Measurements from ENCODE around the gene C1orf87. TPM values are rescaled to one million over a fixed set of nuclear protein-coding genes. Genes with fewer than 3 reads are reported as not detected.

The C1orf87 gene
- total RNA-seq, 2 experiments from 2014 or later = not detected

- DNase-seq = no peak
- CTCF ChIA-PET = no interaction called here
- POLR2A ChIA-PET = no interaction called here
- Mint-ChIP-seq H3K9me3 (no peaks in the 10 kb centered on the region), H3K4me3 (no peak overlapping the region), H3K36me3 (no peaks in the 10 kb centered on the region), H3K27me3 (no peaks in the 10 kb centered on the region), H3K27ac (no peak overlapping the region), H3K4me1 (ENCODE audit: low read depth) (no peaks in the 10 kb centered on the region)
- intact Hi-C loops (cut with micrococcal nuclease) = no loop called here
These were observed 17.1 kb upstream of the C1orf87 start for GRCh38 chr1:60090655-60091054.

- ChIA-PET POLR2A (no interaction called here), CTCF (no interaction called here)
- Mint-ChIP-seq H3K27ac (no peak overlapping the region), H3K4me1 (ENCODE audit: low read depth) (no peaks in the 10 kb centered on the region), H3K36me3 (no peaks in the 10 kb centered on the region), H3K9me3 (no peaks in the 10 kb centered on the region), H3K27me3 (no peaks in the 10 kb centered on the region), H3K4me3 (no peak overlapping the region)
- DNase-seq = no peak
- intact Hi-C loops (cut with micrococcal nuclease) = no loop called here
These were observed 15.1 kb upstream of the C1orf87 start for GRCh38 chr1:60088620-60089155.

- Mint-ChIP-seq H3K36me3 (no peaks in the 10 kb centered on the region), H3K9me3 (no peaks in the 10 kb centered on the region), H3K4me1 (ENCODE audit: low read depth) (no peaks in the 10 kb centered on the region), H3K4me3 (no peak overlapping the region), H3K27ac (no peak overlapping the region), H3K27me3 (no peaks in the 10 kb centered on the region)
- ChIA-PET POLR2A (no interaction called here), CTCF (no interaction called here)
- DNase-seq = no peak
- intact Hi-C loops (cut with micrococcal nuclease) = no loop called here
These were observed 14.1 kb upstream of the C1orf87 start for GRCh38 chr1:60087681-60088080.

GRCh38 chr1:60078182-60078581 is 4.6 kb upstream of the C1orf87 start:
- Mint-ChIP-seq H3K4me3 (no peak overlapping the region), H3K27ac (no peak overlapping the region), H3K9me3 (no peaks in the 10 kb centered on the region), H3K27me3 (peaks cover 22% of the 10 kb centered on the region), H3K36me3 (no peaks in the 10 kb centered on the region), H3K4me1 (ENCODE audit: low read depth) (no peaks in the 10 kb centered on the region)
- ChIA-PET POLR2A (no interaction called here), CTCF (no interaction called here)
- no peak for DNase-seq
- intact Hi-C loops (cut with micrococcal nuclease) = no loop called here

GRCh38 chr1:60071296-60071695 is 2.3 kb downstream of the C1orf87 start:
- POLR2A ChIA-PET = no interaction called here
- no peaks in the 10 kb centered on the region for H3K36me3 Mint-ChIP-seq
- H3K27ac Mint-ChIP-seq = no peak overlapping the region
- peaks cover 26% of the 10 kb centered on the region for H3K27me3 Mint-ChIP-seq
- no peak overlapping the region for H3K4me3 Mint-ChIP-seq
- no peak for DNase-seq
- no peaks in the 10 kb centered on the region for H3K4me1 Mint-ChIP-seq (ENCODE audit: low read depth)
- CTCF ChIA-PET = no interaction called here
- no peaks in the 10 kb centered on the region for H3K9me3 Mint-ChIP-seq
- intact Hi-C loops (cut with micrococcal nuclease) = no loop called here

- Mint-ChIP-seq H3K27ac (no peak overlapping the region), H3K27me3 (peaks cover 17% of the 10 kb centered on the region), H3K9me3 (no peaks in the 10 kb centered on the region), H3K4me3 (no peak overlapping the region), H3K36me3 (no peaks in the 10 kb centered on the region), H3K4me1 (ENCODE audit: low read depth) (no peaks in the 10 kb centered on the region)
- DNase-seq = no peak
- ChIA-PET CTCF (no interaction called here), POLR2A (no interaction called here)
- intact Hi-C loops (cut with micrococcal nuclease) = no loop called here
These were observed 3.9 kb downstream of the C1orf87 start for GRCh38 chr1:60069691-60070090.

GRCh38 chr1:60068393-60069045 is 5.1 kb downstream of the C1orf87 start:
- H3K9me3 Mint-ChIP-seq = no peaks in the 10 kb centered on the region
- DNase-seq = no peak
- H3K4me3 Mint-ChIP-seq = no peak overlapping the region
- peaks cover 13% of the 10 kb centered on the region for H3K27me3 Mint-ChIP-seq
- intact Hi-C loops (cut with micrococcal nuclease) = no loop called here
- H3K27ac Mint-ChIP-seq = no peak overlapping the region
- H3K4me1 Mint-ChIP-seq (ENCODE audit: low read depth) = no peaks in the 10 kb centered on the region
- CTCF ChIA-PET = no interaction called here
- no peaks in the 10 kb centered on the region for H3K36me3 Mint-ChIP-seq
- POLR2A ChIA-PET = no interaction called here

- Mint-ChIP-seq H3K4me3 (no peak overlapping the region), H3K27me3 (no peaks in the 10 kb centered on the region), H3K27ac (no peak overlapping the region), H3K36me3 (no peaks in the 10 kb centered on the region), H3K9me3 (no peaks in the 10 kb centered on the region), H3K4me1 (ENCODE audit: low read depth) (no peaks in the 10 kb centered on the region)
- intact Hi-C loops (cut with micrococcal nuclease) = no loop called here
- ChIA-PET POLR2A (no interaction called here), CTCF (no interaction called here)
- no peak for DNase-seq
These were observed 7.6 kb downstream of the C1orf87 start for GRCh38 chr1:60066001-60066400.

GRCh38 chr1:60065199-60065598 is 8.4 kb downstream of the C1orf87 start:
- Mint-ChIP-seq H3K4me3 (no peak overlapping the region), H3K4me1 (ENCODE audit: low read depth) (no peaks in the 10 kb centered on the region), H3K36me3 (no peaks in the 10 kb centered on the region), H3K27ac (no peak overlapping the region), H3K27me3 (no peaks in the 10 kb centered on the region), H3K9me3 (no peaks in the 10 kb centered on the region)
- CTCF ChIA-PET = no interaction called here
- POLR2A ChIA-PET = no interaction called here
- intact Hi-C loops (cut with micrococcal nuclease) = no loop called here
- no peak for DNase-seq

- DNase-seq = no peak
These were observed 10.0 kb downstream of the C1orf87 start for GRCh38 chr1:60063561-60063960.

GRCh38 chr1:60059468-60059867 is 14.1 kb downstream of the C1orf87 start:
- intact Hi-C loops (cut with micrococcal nuclease) = no loop called here
- Mint-ChIP-seq H3K27ac (no peak overlapping the region), H3K9me3 (no peaks in the 10 kb centered on the region), H3K4me1 (ENCODE audit: low read depth) (no peaks in the 10 kb centered on the region), H3K36me3 (no peaks in the 10 kb centered on the region), H3K4me3 (no peak overlapping the region), H3K27me3 (no peaks in the 10 kb centered on the region)
- ChIA-PET POLR2A (no interaction called here), CTCF (no interaction called here)
- DNase-seq = no peak

More at GRCh38 chr1:60063561-60063960, 10.0 kb downstream of the C1orf87 start:
- no peak overlapping the region for H3K27ac Mint-ChIP-seq
- H3K36me3 Mint-ChIP-seq = no peaks in the 10 kb centered on the region
- H3K4me3 Mint-ChIP-seq = no peak overlapping the region
- POLR2A ChIA-PET = no interaction called here
- H3K9me3 Mint-ChIP-seq = no peaks in the 10 kb centered on the region
- H3K4me1 Mint-ChIP-seq (ENCODE audit: low read depth) = no peaks in the 10 kb centered on the region
- no peaks in the 10 kb centered on the region for H3K27me3 Mint-ChIP-seq
- CTCF ChIA-PET = no interaction called here
- intact Hi-C loops (cut with micrococcal nuclease) = no loop called here

GRCh38 chr1:60055336-60055735 is 18.2 kb downstream of the C1orf87 start:
- no peaks in the 10 kb centered on the region for H3K4me1 Mint-ChIP-seq (ENCODE audit: low read depth)
- no peaks in the 10 kb centered on the region for H3K9me3 Mint-ChIP-seq
- H3K36me3 Mint-ChIP-seq = no peaks in the 10 kb centered on the region
- intact Hi-C loops (cut with micrococcal nuclease) = no loop called here
- no peak for DNase-seq
- POLR2A ChIA-PET = no interaction called here
- CTCF ChIA-PET = no interaction called here
- no peaks in the 10 kb centered on the region for H3K27me3 Mint-ChIP-seq
- H3K27ac Mint-ChIP-seq = no peak overlapping the region
- no peak overlapping the region for H3K4me3 Mint-ChIP-seq

GRCh38 chr1:60054374-60054773 is 19.2 kb downstream of the C1orf87 start:
- Mint-ChIP-seq H3K4me1 (ENCODE audit: low read depth) (no peaks in the 10 kb centered on the region), H3K4me3 (no peak overlapping the region), H3K9me3 (peaks cover 4% of the 10 kb centered on the region), H3K27ac (no peak overlapping the region), H3K36me3 (no peaks in the 10 kb centered on the region), H3K27me3 (no peaks in the 10 kb centered on the region)
- CTCF ChIA-PET = no interaction called here
- POLR2A ChIA-PET = no interaction called here
- DNase-seq = no peak
- intact Hi-C loops (cut with micrococcal nuclease) = no loop called here
